ENCODE data around the gene DNAH6.
A peak's percentile ranks its signal among the peaks of the same experiment; 100 is the strongest.

The DNAH6 gene

DNA sequence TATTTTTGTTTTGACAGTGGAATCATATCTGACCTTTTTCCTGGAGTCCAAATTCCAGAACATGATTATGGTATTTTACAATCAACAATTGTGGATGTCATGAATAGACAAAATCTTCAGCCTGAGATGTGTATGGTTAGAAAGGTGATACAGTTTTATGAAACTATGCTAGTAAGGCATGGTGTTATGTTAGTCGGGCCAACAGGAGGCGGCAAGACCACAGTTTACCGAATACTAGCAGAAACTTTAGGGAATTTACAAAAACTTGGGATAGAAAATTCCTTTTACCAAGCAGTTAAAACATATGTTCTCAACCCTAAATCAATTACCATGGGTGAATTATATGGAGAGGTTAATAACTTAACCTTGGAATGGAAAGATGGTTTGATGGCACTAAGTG, 137.0 kb downstream of the DNAH6 start:
- DNase-seq (ENCODE audit: low spot score): no peak
- Mint-ChIP-seq H3K4me3 (no peak overlapping the region), H3K27ac (no peak overlapping the region), H3K36me3 (ENCODE audit: low read depth) (peaks cover 6% of the 10 kb centered on the region), H3K4me1 (ENCODE audit: low read depth) (peaks cover 55% of the 10 kb centered on the region), H3K27me3 (ENCODE audit: low read depth) (peaks cover 9% of the 10 kb centered on the region), H3K9me3 (peaks cover 11% of the 10 kb centered on the region)

DNA sequence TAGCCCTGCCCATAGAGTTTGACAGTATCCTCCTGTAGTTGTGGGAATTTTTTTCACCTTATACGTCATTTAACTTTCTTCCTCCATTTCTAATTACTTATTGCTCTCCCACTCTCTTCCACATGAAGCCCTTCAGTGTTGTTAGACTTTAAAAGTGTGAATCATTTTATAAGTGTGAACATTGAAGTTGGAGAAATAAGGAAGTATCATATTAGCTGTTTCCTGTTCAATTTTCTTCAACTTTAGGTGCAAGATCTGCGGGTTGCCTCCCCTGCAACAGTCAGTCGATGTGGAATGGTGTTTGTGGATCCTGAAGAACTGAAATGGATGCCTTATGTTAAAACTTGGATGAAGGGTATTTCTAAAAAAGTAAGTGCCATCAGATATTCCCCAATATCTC, 138.1 kb downstream of the DNAH6 start:
- H3K4me3 Mint-ChIP-seq: no peak overlapping the region
- H3K36me3 Mint-ChIP-seq (ENCODE audit: low read depth): peaks cover 6% of the 10 kb centered on the region
- H3K4me1 Mint-ChIP-seq (ENCODE audit: low read depth): peaks cover 49% of the 10 kb centered on the region
- H3K9me3 Mint-ChIP-seq: peaks cover 11% of the 10 kb centered on the region
- H3K27ac Mint-ChIP-seq: no peak overlapping the region
- peaks cover 9% of the 10 kb centered on the region for H3K27me3 Mint-ChIP-seq (ENCODE audit: low read depth)
- DNase-seq (ENCODE audit: low spot score): no peak

DNA sequence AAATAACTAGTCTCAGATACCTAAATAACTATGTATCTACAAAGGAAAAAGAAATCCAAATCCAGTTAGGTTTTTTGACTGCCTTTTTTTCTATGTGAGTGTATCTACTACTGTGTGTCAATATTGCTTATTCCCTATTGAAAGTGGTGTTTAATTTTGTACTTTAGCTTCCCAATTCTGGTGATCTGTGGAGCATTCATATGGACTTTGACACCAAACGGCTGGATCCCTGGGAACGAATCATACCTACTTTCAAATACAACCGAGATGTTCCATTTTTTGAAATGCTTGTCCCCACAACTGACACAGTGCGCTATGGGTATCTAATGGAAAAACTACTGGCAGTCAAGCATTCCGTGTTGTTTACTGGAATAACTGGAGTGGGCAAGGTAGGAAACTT, 152.8 kb downstream of the DNAH6 start:
- Mint-ChIP-seq H3K27ac (no peak overlapping the region), H3K36me3 (ENCODE audit: low read depth) (no peaks in the 10 kb centered on the region), H3K4me3 (no peak overlapping the region), H3K4me1 (ENCODE audit: low read depth) (peaks cover 2% of the 10 kb centered on the region), H3K27me3 (ENCODE audit: low read depth) (peaks cover 20% of the 10 kb centered on the region), H3K9me3 (peaks cover 6% of the 10 kb centered on the region)
- DNase-seq (ENCODE audit: low spot score): no peak

DNA sequence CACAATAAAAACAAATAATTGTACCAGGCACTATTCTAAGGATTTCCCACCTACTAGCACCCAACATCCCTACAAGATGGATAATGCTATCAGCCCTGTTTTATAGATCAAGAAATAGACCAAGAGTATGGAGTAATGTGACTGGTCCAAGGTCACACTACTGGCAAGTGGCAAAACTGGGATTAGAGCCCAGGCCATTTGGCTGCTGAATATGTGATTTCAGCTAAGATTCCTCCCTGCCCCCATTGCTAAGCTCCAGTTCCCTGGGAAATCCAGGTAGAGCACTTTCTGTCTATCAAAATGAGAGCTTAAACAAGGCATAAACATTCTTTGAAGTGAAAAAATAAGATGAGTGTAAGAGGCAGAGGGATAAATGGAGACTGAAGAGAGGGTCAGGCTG, 157.8 kb downstream of the DNAH6 start:
- H3K36me3 Mint-ChIP-seq (ENCODE audit: low read depth): no peaks in the 10 kb centered on the region
- no peak overlapping the region for H3K27ac Mint-ChIP-seq
- H3K4me1 Mint-ChIP-seq (ENCODE audit: low read depth): peaks cover 3% of the 10 kb centered on the region
- H3K27me3 Mint-ChIP-seq (ENCODE audit: low read depth): no peaks in the 10 kb centered on the region
- no peaks in the 10 kb centered on the region for H3K9me3 Mint-ChIP-seq
- no peak overlapping the region for H3K4me3 Mint-ChIP-seq
- no peak for DNase-seq (ENCODE audit: low spot score)

DNA sequence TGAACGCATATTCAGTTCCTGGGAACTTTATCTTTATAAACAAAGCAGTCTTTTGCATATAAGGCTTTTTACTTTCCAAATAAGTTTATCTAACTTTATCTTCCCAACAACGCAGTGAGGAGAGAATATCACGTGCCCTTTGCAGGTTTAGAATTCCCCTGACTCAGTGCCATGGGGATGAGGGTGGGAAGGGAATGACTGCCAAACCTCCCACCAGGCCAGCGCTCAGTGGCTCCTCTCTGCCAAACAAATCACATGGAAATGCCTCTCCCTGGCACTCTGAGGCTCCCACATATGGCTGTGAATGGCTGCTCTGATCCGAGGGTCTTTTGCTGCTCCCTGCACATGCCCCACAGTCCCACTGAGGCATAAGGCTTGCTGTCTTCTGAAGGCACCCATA, 158.3 kb downstream of the DNAH6 start:
- H3K27me3 Mint-ChIP-seq (ENCODE audit: low read depth): no peaks in the 10 kb centered on the region
- no peaks in the 10 kb centered on the region for H3K9me3 Mint-ChIP-seq
- no peak overlapping the region for H3K4me3 Mint-ChIP-seq
- no peak overlapping the region for H3K27ac Mint-ChIP-seq
- DNase-seq (ENCODE audit: low spot score): no peak
- no peaks in the 10 kb centered on the region for H3K36me3 Mint-ChIP-seq (ENCODE audit: low read depth)
- H3K4me1 Mint-ChIP-seq (ENCODE audit: low read depth): peaks cover 3% of the 10 kb centered on the region

DNA sequence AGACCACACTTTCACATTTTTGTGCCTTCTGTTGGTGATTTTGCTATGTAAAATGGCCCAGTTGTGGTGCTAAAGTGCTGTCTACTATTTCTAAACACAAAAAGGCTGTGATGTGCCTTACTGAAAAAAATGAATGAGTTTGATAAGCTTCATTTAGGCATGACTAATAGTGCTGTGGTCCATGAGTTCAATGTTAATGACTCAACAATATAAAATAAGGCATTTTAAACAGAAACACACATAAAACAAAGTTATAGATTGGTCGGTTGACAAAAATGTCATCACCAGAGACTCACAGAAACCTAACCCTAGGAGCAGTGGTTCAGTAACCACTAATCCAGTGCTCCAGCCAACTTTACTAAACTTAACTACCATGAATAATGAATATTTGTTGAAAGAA, 160.0 kb downstream of the DNAH6 start:
- no peaks in the 10 kb centered on the region for H3K9me3 Mint-ChIP-seq
- no peak overlapping the region for H3K27ac Mint-ChIP-seq
- peaks cover 3% of the 10 kb centered on the region for H3K4me1 Mint-ChIP-seq (ENCODE audit: low read depth)
- H3K36me3 Mint-ChIP-seq (ENCODE audit: low read depth): no peaks in the 10 kb centered on the region
- H3K4me3 Mint-ChIP-seq: no peak overlapping the region
- peaks cover 5% of the 10 kb centered on the region for H3K27me3 Mint-ChIP-seq (ENCODE audit: low read depth)
- DNase-seq (ENCODE audit: low spot score): no peak

DNA sequence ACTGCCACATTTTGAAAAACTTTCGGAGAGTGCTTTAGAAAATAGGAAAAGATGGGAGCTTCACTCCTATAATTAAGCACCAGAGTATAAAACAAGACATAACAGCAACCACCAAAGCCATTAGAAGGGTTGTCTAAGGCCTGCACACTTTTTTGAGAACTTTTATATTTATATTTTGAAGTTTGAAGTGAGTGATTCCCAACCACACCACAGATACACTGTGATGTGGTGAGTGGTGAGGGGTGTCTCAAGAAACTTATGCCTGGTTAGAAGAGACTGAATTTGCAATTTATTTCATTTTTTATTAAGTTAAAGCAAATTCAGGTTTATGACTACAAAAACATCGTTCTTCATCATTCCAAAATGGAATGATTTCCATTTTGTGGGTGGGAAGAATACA, 161.9 kb downstream of the DNAH6 start:
- Mint-ChIP-seq H3K27me3 (ENCODE audit: low read depth) (peaks cover 5% of the 10 kb centered on the region), H3K4me1 (ENCODE audit: low read depth) (peaks cover 3% of the 10 kb centered on the region), H3K36me3 (ENCODE audit: low read depth) (no peaks in the 10 kb centered on the region), H3K27ac (no peak overlapping the region), H3K9me3 (no peaks in the 10 kb centered on the region), H3K4me3 (no peak overlapping the region)
- no peak for DNase-seq (ENCODE audit: low spot score)

DNA sequence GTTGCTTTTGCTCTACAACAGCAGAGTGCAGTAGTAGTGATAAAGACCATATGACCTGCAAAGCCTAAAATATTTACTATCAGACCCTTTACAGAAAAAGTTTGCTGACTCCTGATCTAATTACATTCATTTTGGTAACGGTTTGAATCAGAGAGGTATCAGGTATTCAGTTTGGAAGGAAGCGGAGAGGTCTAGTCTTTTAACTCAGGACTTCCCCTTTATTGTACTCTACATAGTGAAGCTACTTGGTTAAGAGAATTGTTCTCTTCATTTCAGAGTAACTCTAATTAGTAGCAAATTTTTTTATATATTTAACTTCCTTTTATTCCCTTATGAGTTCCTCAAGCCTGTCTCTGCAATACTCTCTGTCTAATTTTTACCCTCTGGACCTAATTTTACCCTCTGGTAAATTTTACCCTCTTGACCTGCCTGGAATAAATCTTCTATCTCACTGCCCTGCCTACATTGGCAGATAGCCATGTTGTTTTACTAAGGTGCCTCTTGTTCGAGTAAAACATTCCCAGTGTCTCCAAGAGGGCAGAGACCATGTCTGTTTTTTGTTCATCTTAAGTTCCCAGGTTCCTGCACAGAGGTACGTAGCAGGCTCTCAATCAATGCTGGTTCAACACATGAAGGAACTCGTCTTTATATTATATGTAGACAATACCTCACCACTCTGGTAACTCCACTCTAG, 170.6 kb downstream of the DNAH6 start:
- Mint-ChIP-seq H3K27me3 (ENCODE audit: low read depth) (no peaks in the 10 kb centered on the region), H3K9me3 (no peaks in the 10 kb centered on the region), H3K4me3 (no peak overlapping the region), H3K4me1 (ENCODE audit: low read depth) (peaks cover 5% of the 10 kb centered on the region), H3K27ac (no peak overlapping the region), H3K36me3 (ENCODE audit: low read depth) (no peaks in the 10 kb centered on the region)
- no peak for DNase-seq (ENCODE audit: low spot score)

DNA sequence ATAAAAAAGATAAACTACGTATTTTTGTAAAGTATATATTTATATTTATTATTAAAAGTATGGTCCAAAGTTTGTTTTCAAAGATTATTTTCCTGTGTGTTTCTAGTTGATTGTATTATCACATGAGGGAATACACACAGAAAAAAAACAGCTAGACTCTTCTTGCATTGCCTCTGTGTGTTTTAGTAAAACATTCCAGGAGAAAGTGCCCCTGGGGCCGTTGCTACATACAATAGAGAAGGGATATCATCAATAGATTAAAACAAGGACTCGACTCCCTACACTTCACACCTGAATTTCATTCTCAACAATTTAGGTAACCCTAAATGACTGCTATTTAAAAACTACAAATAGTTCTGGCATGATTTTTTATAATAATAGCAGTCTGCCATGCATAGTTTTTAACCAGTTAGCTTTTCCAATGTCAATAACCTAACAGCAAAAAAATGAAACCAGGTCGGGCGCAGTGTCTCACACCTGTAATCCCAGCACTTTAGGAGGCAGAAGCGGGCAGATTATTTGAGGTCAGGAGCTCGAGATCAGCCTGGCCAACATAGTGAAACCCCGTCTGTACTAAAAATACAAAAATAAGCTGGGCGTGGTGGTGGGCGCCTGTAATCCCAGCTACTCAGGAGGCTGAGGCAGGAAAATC, 171.3 kb downstream of the DNAH6 start:
- no peaks in the 10 kb centered on the region for H3K36me3 Mint-ChIP-seq (ENCODE audit: low read depth)
- H3K4me1 Mint-ChIP-seq (ENCODE audit: low read depth): peaks cover 5% of the 10 kb centered on the region
- H3K4me3 Mint-ChIP-seq: no peak overlapping the region
- no peaks in the 10 kb centered on the region for H3K27me3 Mint-ChIP-seq (ENCODE audit: low read depth)
- H3K27ac Mint-ChIP-seq: no peak overlapping the region
- no peak for DNase-seq (ENCODE audit: low spot score)
- H3K9me3 Mint-ChIP-seq: no peaks in the 10 kb centered on the region

DNA sequence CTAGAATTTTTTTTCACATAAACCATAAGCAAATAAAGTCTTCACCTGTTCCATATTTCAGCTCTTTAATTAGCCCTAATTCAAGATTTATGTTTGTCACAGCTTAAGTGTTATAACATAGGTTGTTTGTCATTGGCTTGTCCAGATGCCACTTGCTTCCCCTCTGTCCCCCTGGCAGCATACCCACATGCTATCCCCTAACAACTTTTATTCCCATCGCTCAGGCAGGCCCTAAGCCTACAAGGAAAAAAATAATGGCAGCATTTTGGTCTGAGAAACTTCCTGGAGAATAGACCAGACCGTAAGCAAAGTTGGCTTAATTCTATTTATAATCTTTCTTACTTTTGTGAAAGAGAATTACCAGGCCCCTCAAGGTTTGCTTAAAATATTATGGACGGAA, 173.9 kb downstream of the DNAH6 start:
- H3K4me3 Mint-ChIP-seq: no peak overlapping the region
- no peaks in the 10 kb centered on the region for H3K27me3 Mint-ChIP-seq (ENCODE audit: low read depth)
- H3K36me3 Mint-ChIP-seq (ENCODE audit: low read depth): peaks cover 3% of the 10 kb centered on the region
- no peak overlapping the region for H3K27ac Mint-ChIP-seq
- H3K9me3 Mint-ChIP-seq: no peaks in the 10 kb centered on the region
- no peak for DNase-seq (ENCODE audit: low spot score)
- peaks cover 12% of the 10 kb centered on the region for H3K4me1 Mint-ChIP-seq (ENCODE audit: low read depth)

DNA sequence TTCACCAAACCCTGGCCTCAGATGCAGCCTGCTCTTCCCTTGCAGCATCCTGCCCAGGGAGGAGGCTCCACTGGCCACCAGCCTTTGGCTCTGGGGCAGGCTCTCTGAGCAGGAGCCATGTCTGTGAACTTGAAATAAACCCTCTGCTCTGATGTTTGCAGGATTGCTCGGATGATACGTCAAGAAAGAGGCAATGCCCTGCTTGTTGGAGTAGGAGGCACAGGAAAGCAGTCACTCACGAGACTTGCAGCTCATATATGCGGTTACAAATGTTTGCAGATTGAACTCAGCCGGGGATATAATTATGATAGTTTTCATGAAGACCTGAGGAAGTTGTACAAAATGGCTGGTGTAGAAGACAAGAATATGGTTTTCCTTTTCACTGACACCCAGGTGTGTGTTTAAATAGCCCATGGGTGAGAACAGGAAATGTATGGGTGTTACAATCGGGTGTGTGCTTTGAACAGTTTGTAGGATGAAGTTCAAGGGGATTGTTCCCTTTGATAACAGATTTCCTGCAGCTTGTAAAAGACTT, 177.9 kb downstream of the DNAH6 start:
- no peak for DNase-seq (ENCODE audit: low spot score)
- Mint-ChIP-seq H3K27ac (peak overlapping the region; percentile 60), H3K4me1 (ENCODE audit: low read depth) (peaks cover 8% of the 10 kb centered on the region)

DNA sequence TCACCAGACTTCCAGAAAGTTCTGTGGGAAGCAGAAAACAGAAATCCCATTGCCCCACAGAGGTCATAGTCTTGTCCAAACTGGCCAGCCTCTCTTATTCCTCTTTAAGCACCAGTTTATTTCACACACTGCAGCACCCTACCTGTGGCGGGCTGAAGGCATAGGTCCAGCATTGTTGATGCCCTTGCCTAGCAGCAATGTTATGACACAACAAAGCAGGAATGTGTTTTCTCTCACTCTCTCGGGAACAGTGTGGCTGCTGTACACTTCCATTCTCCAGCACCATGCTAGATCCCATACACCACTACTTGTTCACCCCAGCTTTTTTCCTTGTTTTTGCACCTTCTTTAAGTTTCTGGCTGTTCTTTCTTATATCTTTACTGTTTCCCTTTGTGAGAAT, 181.6 kb downstream of the DNAH6 start:
- Mint-ChIP-seq H3K27me3 (ENCODE audit: low read depth) (peaks cover 11% of the 10 kb centered on the region), H3K4me3 (no peak overlapping the region), H3K27ac (no peak overlapping the region), H3K4me1 (ENCODE audit: low read depth) (peaks cover 8% of the 10 kb centered on the region), H3K36me3 (ENCODE audit: low read depth) (peaks cover 3% of the 10 kb centered on the region), H3K9me3 (peaks cover 17% of the 10 kb centered on the region)
- no peak for DNase-seq (ENCODE audit: low spot score)

More for the DNA sequence above, 177.9 kb downstream of the DNAH6 start:
- no peaks in the 10 kb centered on the region for H3K9me3 Mint-ChIP-seq
- peaks cover 10% of the 10 kb centered on the region for H3K27me3 Mint-ChIP-seq (ENCODE audit: low read depth)
- peaks cover 3% of the 10 kb centered on the region for H3K36me3 Mint-ChIP-seq (ENCODE audit: low read depth)
- H3K4me3 Mint-ChIP-seq: peak overlapping the region; percentile 41

DNA sequence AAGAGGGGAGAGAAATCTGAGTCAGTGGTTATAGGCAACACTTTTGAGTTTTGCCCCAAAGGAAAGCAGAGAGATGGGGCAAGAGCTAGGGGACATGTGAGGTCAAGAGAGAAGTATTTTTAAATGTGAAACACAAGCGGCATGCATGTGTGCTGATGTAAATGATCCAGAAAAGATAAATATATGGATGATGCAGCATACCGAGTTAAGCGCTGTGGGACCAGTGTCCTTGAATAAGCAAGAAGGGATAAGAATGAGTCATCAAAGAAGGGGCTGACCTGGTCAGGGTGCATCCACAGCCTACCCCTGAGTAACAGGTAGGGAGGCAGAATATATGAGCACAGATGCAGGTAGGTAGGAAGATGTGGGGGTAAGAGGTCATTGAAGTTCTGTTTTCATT, 183.7 kb downstream of the DNAH6 start:
- Mint-ChIP-seq H3K4me3 (no peak overlapping the region), H3K9me3 (peaks cover 20% of the 10 kb centered on the region), H3K36me3 (ENCODE audit: low read depth) (no peaks in the 10 kb centered on the region), H3K27ac (no peak overlapping the region), H3K4me1 (ENCODE audit: low read depth) (no peaks in the 10 kb centered on the region), H3K27me3 (ENCODE audit: low read depth) (peaks cover 11% of the 10 kb centered on the region)
- DNase-seq (ENCODE audit: low spot score): no peak

DNA sequence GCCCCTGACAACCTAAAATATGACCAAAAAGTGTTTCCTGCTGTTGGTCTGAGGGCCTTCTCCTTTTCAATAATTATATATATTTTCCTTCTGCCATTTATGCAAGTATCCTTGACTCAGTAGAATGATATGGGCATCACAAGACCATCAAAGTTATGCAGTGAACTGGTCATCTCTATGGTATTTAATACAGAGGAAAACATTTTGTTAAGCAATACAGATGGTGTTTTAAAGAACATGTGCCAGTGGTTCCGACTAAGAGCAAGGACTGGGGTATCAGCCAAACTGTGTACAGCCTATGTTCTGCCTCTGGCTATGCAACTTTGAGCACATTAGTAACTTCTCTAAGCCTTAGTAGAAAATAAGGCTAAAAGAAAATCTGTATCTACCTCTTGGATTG, 185.6 kb downstream of the DNAH6 start:
- Mint-ChIP-seq H3K36me3 (ENCODE audit: low read depth) (no peaks in the 10 kb centered on the region), H3K9me3 (peaks cover 20% of the 10 kb centered on the region), H3K27me3 (ENCODE audit: low read depth) (peaks cover 10% of the 10 kb centered on the region), H3K4me3 (no peak overlapping the region), H3K4me1 (ENCODE audit: low read depth) (no peaks in the 10 kb centered on the region), H3K27ac (no peak overlapping the region)
- no peak for DNase-seq (ENCODE audit: low spot score)

Data from T-helper 2 cell treated with Interferon-gamma antibody and Interleukin-4, amounts not matched to agents 5 μg/mL and 100 μg/mL, for 36 hours (primary cell).